ENCODE results near the gene CCDC102A.
A peak's percentile ranks its signal among the peaks of the same experiment; 100 is the strongest.

The CCDC102A gene

GRCh38 chr16:57514791-57515600, 21.4 kb downstream of the CCDC102A start:
- H3K4me1 ChIP-seq (ENCODE audit: control insufficient read depth in 5 of 5, insufficient read depth in 5 of 5, low read length in 5 of 5): peaks cover 0 to 35% (median 10%) of the 10 kb centered on the region in 5 donors
- peaks cover 0 to 50% (median 17%) of the 10 kb centered on the region in 5 donors for H3K36me3 ChIP-seq (ENCODE audit: control insufficient read depth in 5 of 5, insufficient read depth in 5 of 5, low read length in 5 of 5)
- no peak overlapping the region for H3K4me3 ChIP-seq (ENCODE audit: low read depth in 1 of 5, low read length in 5 of 5)
- no peak overlapping the region for H3K27ac ChIP-seq (ENCODE audit: low read depth, low read length)
- H3K27me3 ChIP-seq (ENCODE audit: control insufficient read depth in 5 of 5, insufficient read depth in 4 of 5, low read length in 5 of 5): peaks cover 0 to under 1% (median 0%) of the 10 kb centered on the region in 5 donors
- H3K9ac ChIP-seq (ENCODE audit: low read length in 5 of 5): peak overlapping the region in 1 of 5 donors; percentile 34
- no peaks in the 10 kb centered on the region for H3K9me3 ChIP-seq (ENCODE audit: control insufficient read depth in 5 of 5, low read length in 5 of 5)

- Histone ChIP-seq H3K27ac (ENCODE audit: low read depth, low read length) (no peak overlapping the region), H3K9me3 (ENCODE audit: control insufficient read depth in 5 of 5, low read length in 5 of 5) (no peaks in the 10 kb centered on the region), H3K27me3 (ENCODE audit: control insufficient read depth in 5 of 5, insufficient read depth in 4 of 5, low read length in 5 of 5) (peaks cover 0 to 4% (median 0%) of the 10 kb centered on the region in 5 donors), H3K9ac (ENCODE audit: low read length in 5 of 5) (peak overlapping the region in 1 of 5 donors; percentile 34), H3K4me3 (ENCODE audit: low read depth in 1 of 5, low read length in 5 of 5) (no peak overlapping the region), H3K36me3 (ENCODE audit: control insufficient read depth in 5 of 5, insufficient read depth in 5 of 5, low read length in 5 of 5) (peaks cover 0 to 50% (median 17%) of the 10 kb centered on the region in 5 donors), H3K4me1 (ENCODE audit: control insufficient read depth in 5 of 5, insufficient read depth in 5 of 5, low read length in 5 of 5) (peaks cover 0 to 40% (median 13%) of the 10 kb centered on the region in 5 donors)
Observed at GRCh38 chr16:57514371-57514770, 22.0 kb downstream of the CCDC102A start.

- Histone ChIP-seq H3K4me3 (ENCODE audit: low read depth in 1 of 5, low read length in 5 of 5) (no peak overlapping the region), H3K9me3 (ENCODE audit: control insufficient read depth in 5 of 5, low read length in 5 of 5) (no peaks in the 10 kb centered on the region), H3K27ac (ENCODE audit: low read depth, low read length) (no peak overlapping the region), H3K36me3 (ENCODE audit: control insufficient read depth in 5 of 5, insufficient read depth in 5 of 5, low read length in 5 of 5) (peaks cover 0 to 46% (median 17%) of the 10 kb centered on the region in 5 donors), H3K9ac (ENCODE audit: low read length in 5 of 5) (no peak overlapping the region), H3K4me1 (ENCODE audit: control insufficient read depth in 5 of 5, insufficient read depth in 5 of 5, low read length in 5 of 5) (peaks cover 0 to 39% (median 13%) of the 10 kb centered on the region in 5 donors), H3K27me3 (ENCODE audit: control insufficient read depth in 5 of 5, insufficient read depth in 4 of 5, low read length in 5 of 5) (peaks cover 0 to 4% (median 0%) of the 10 kb centered on the region in 5 donors)
Observed at GRCh38 chr16:57513371-57514102, 22.8 kb downstream of the CCDC102A start.

GRCh38 chr16:57512296-57513001, 23.9 kb downstream of the CCDC102A start:
- Histone ChIP-seq H3K4me3 (ENCODE audit: low read depth in 1 of 5, low read length in 5 of 5) (no peak overlapping the region), H3K27me3 (ENCODE audit: control insufficient read depth in 5 of 5, insufficient read depth in 4 of 5, low read length in 5 of 5) (peaks cover 0 to 7% (median 3%) of the 10 kb centered on the region in 5 donors), H3K9me3 (ENCODE audit: control insufficient read depth in 5 of 5, low read length in 5 of 5) (no peaks in the 10 kb centered on the region), H3K9ac (ENCODE audit: low read length in 5 of 5) (no peak overlapping the region), H3K36me3 (ENCODE audit: control insufficient read depth in 5 of 5, insufficient read depth in 5 of 5, low read length in 5 of 5) (peaks cover 0 to 37% (median 9%) of the 10 kb centered on the region in 5 donors), H3K27ac (ENCODE audit: low read depth, low read length) (no peak overlapping the region), H3K4me1 (ENCODE audit: control insufficient read depth in 5 of 5, insufficient read depth in 5 of 5, low read length in 5 of 5) (peaks cover 0 to 41% (median 13%) of the 10 kb centered on the region in 5 donors)

GRCh38 chr16:57510016-57510871, 26.1 kb downstream of the CCDC102A start:
- Histone ChIP-seq H3K4me3 (ENCODE audit: low read depth in 1 of 5, low read length in 5 of 5) (no peak overlapping the region), H3K27ac (ENCODE audit: low read depth, low read length) (no peak overlapping the region), H3K9me3 (ENCODE audit: control insufficient read depth in 5 of 5, low read length in 5 of 5) (no peaks in the 10 kb centered on the region), H3K4me1 (ENCODE audit: control insufficient read depth in 5 of 5, insufficient read depth in 5 of 5, low read length in 5 of 5) (peaks cover 0 to 44% (median 13%) of the 10 kb centered on the region in 5 donors), H3K27me3 (ENCODE audit: control insufficient read depth in 5 of 5, insufficient read depth in 4 of 5, low read length in 5 of 5) (peaks cover 2 to 11% (median 4%) of the 10 kb centered on the region in 5 donors), H3K36me3 (ENCODE audit: control insufficient read depth in 5 of 5, insufficient read depth in 5 of 5, low read length in 5 of 5) (peaks cover 0 to 20% (median 4%) of the 10 kb centered on the region in 5 donors), H3K9ac (ENCODE audit: low read length in 5 of 5) (peak overlapping the region in 1 of 5 donors; percentile 16)

GRCh38 chr16:57509231-57509923, 27.0 kb downstream of the CCDC102A start:
- peaks cover 0 to 13% (median 4%) of the 10 kb centered on the region in 5 donors for H3K36me3 ChIP-seq (ENCODE audit: control insufficient read depth in 5 of 5, insufficient read depth in 5 of 5, low read length in 5 of 5)
- peaks cover 2 to 11% (median 4%) of the 10 kb centered on the region in 5 donors for H3K27me3 ChIP-seq (ENCODE audit: control insufficient read depth in 5 of 5, insufficient read depth in 4 of 5, low read length in 5 of 5)
- H3K9ac ChIP-seq (ENCODE audit: low read length in 5 of 5): peak overlapping the region in 1 of 5 donors; percentile 16
- H3K27ac ChIP-seq (ENCODE audit: low read depth, low read length): no peak overlapping the region
- H3K9me3 ChIP-seq (ENCODE audit: control insufficient read depth in 5 of 5, low read length in 5 of 5): no peaks in the 10 kb centered on the region
- peaks cover 0 to 35% (median 6%) of the 10 kb centered on the region in 5 donors for H3K4me1 ChIP-seq (ENCODE audit: control insufficient read depth in 5 of 5, insufficient read depth in 5 of 5, low read length in 5 of 5)
- H3K4me3 ChIP-seq (ENCODE audit: low read depth in 1 of 5, low read length in 5 of 5): no peak overlapping the region

- Histone ChIP-seq H3K27me3 (ENCODE audit: control insufficient read depth in 5 of 5, insufficient read depth in 4 of 5, low read length in 5 of 5) (peaks cover 3 to 15% (median 6%) of the 10 kb centered on the region in 5 donors), H3K27ac (ENCODE audit: low read depth, low read length) (no peak overlapping the region)
Observed at GRCh38 chr16:57508035-57508425, 28.3 kb downstream of the CCDC102A start.

GRCh38 chr16:57507136-57508034, 29.0 kb downstream of the CCDC102A start:
- no peaks in the 10 kb centered on the region for H3K9me3 ChIP-seq (ENCODE audit: control insufficient read depth in 5 of 5, low read length in 5 of 5)
- no peak overlapping the region for H3K4me3 ChIP-seq (ENCODE audit: low read depth in 1 of 5, low read length in 5 of 5)
- H3K27ac ChIP-seq (ENCODE audit: low read depth, low read length): no peak overlapping the region
- peaks cover 0 to 4% (median 0%) of the 10 kb centered on the region in 5 donors for H3K36me3 ChIP-seq (ENCODE audit: control insufficient read depth in 5 of 5, insufficient read depth in 5 of 5, low read length in 5 of 5)
- H3K4me1 ChIP-seq (ENCODE audit: control insufficient read depth in 5 of 5, insufficient read depth in 5 of 5, low read length in 5 of 5): peaks cover 0 to 29% (median 6%) of the 10 kb centered on the region in 5 donors
- peaks cover 3 to 15% (median 7%) of the 10 kb centered on the region in 5 donors for H3K27me3 ChIP-seq (ENCODE audit: control insufficient read depth in 5 of 5, insufficient read depth in 4 of 5, low read length in 5 of 5)
- H3K9ac ChIP-seq (ENCODE audit: low read length in 5 of 5): peak overlapping the region in 1 of 5 donors; percentile 13

More at GRCh38 chr16:57508035-57508425, 28.3 kb downstream of the CCDC102A start:
- H3K36me3 ChIP-seq (ENCODE audit: control insufficient read depth in 5 of 5, insufficient read depth in 5 of 5, low read length in 5 of 5): peaks cover 0 to 7% (median 4%) of the 10 kb centered on the region in 5 donors
- peak overlapping the region in 1 of 5 donors; percentile 13 for H3K9ac ChIP-seq (ENCODE audit: low read length in 5 of 5)
- H3K4me1 ChIP-seq (ENCODE audit: control insufficient read depth in 5 of 5, insufficient read depth in 5 of 5, low read length in 5 of 5): peaks cover 0 to 29% (median 6%) of the 10 kb centered on the region in 5 donors
- H3K9me3 ChIP-seq (ENCODE audit: control insufficient read depth in 5 of 5, low read length in 5 of 5): no peaks in the 10 kb centered on the region
- H3K4me3 ChIP-seq (ENCODE audit: low read depth in 1 of 5, low read length in 5 of 5): no peak overlapping the region

All from subcutaneous abdominal adipose tissue (tissue), 5 donors.